Measurements from ENCODE around the gene ITIH5. TPM values are rescaled to one million over a fixed set of nuclear protein-coding genes. Genes with fewer than 3 reads are reported as not detected.

ITIH5 gene
- total and polyA plus RNA-seq, 2 of the 13 experiments (the other 11 are each of a cell fraction or from before 2014, with no cell fraction given), result 4.7 to 8.9 TPM

DNA sequence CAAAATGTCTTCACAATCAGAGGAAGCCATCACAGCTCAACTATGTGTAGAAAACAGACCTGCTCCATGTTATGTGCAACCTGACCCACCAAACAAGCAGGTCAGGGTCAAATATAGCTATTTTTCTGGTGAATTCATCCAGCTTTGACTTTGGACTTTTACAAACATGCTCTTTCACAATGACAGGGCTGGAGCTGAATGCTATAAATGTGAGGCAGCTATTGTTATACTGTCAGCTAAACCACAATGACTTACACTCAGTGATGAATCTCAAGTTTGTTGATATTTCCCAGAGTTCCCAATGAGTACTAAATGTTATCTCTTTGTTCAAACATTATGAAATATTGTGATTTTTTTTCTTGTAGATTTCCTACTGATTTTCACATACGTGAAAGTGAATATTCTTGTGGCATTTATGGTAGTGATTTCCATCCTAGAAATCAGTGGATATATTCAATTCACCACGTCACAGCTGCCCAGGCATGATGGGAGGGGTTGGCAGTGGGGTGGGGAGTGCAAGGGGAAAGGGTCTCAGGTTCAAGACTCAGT is 33.9 kb upstream of the ITIH5 start (continued):
- TF ChIP-seq, protein P1, sequence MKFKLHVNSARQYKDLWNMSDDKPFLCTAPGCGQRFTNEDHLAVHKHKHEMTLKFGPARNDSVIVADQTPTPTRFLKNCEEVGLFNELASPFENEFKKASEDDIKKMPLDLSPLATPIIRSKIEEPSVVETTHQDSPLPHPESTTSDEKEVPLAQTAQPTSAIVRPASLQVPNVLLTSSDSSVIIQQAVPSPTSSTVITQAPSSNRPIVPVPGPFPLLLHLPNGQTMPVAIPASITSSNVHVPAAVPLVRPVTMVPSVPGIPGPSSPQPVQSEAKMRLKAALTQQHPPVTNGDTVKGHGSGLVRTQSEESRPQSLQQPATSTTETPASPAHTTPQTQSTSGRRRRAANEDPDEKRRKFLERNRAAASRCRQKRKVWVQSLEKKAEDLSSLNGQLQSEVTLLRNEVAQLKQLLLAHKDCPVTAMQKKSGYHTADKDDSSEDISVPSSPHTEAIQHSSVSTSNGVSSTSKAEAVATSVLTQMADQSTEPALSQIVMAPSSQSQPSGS (CRISPR knock-in tag; IDR thresholded peaks at IDR 0.05), result peak; percentile 93
- TF ChIP-seq GATAD1 (CRISPR knock-in tag; IDR thresholded peaks at IDR 0.05) (no peak; the same call in 1 of the 2 replicates), MTF2 (CRISPR knock-in tag; IDR thresholded peaks at IDR 0.05; ENCODE audit: borderline replicate concordance) (no peak), ZNF496 (CRISPR knock-in tag; IDR thresholded peaks at IDR 0.05; ENCODE audit: insufficient replicate concordance) (no peak), SAP130 (CRISPR knock-in tag; IDR thresholded peaks at IDR 0.05; ENCODE audit: low read depth) (peak; percentile 92), CCDC6 (CRISPR knock-in tag; IDR thresholded peaks at IDR 0.05) (no peak), SRSF1 (optimal IDR thresholded peaks at IDR 0.05; ENCODE audit: low read depth, low read length) (no peak), ZFP37 (CRISPR knock-in tag; IDR thresholded peaks at IDR 0.05; ENCODE audit: borderline replicate concordance) (no peak), KDM6A (CRISPR knock-in tag; IDR thresholded peaks at IDR 0.05; ENCODE audit: low read depth) (peak; percentile 92), KDM5B (CRISPR knock-in tag; IDR thresholded peaks at IDR 0.05; ENCODE audit: borderline replicate concordance) (no peak), ATRX (CRISPR knock-in tag; IDR thresholded peaks at IDR 0.05; ENCODE audit: borderline replicate concordance) (no peak), ZNF570 (CRISPR knock-in tag; IDR thresholded peaks at IDR 0.05; ENCODE audit: borderline replicate concordance) (no peak), FOSL1 (CRISPR knock-in tag; IDR thresholded peaks at IDR 0.05; ENCODE audit: borderline replicate concordance) (peak; percentile 60; the same call in 1 of the 2 replicates), RAD51 (IDR thresholded peaks at IDR 0.05; ENCODE audit: borderline replicate concordance) (no peak), ZNF562 (CRISPR knock-in tag; IDR thresholded peaks at IDR 0.05; ENCODE audit: borderline replicate concordance) (no peak), ZNF331 (CRISPR knock-in tag; IDR thresholded peaks at IDR 0.05) (peak; percentile 69; the same call in 1 of the 2 replicates), ZNF382 (CRISPR knock-in tag; IDR thresholded peaks at IDR 0.05; ENCODE audit: borderline replicate concordance) (no peak), FLYWCH1 (CRISPR knock-in tag; IDR thresholded peaks at IDR 0.05) (no peak), POLR2AphosphoS2 (IDR thresholded peaks at IDR 0.05; ENCODE audit: low read depth, low read length) (no peak)
- TF ChIP-seq, protein P2, sequence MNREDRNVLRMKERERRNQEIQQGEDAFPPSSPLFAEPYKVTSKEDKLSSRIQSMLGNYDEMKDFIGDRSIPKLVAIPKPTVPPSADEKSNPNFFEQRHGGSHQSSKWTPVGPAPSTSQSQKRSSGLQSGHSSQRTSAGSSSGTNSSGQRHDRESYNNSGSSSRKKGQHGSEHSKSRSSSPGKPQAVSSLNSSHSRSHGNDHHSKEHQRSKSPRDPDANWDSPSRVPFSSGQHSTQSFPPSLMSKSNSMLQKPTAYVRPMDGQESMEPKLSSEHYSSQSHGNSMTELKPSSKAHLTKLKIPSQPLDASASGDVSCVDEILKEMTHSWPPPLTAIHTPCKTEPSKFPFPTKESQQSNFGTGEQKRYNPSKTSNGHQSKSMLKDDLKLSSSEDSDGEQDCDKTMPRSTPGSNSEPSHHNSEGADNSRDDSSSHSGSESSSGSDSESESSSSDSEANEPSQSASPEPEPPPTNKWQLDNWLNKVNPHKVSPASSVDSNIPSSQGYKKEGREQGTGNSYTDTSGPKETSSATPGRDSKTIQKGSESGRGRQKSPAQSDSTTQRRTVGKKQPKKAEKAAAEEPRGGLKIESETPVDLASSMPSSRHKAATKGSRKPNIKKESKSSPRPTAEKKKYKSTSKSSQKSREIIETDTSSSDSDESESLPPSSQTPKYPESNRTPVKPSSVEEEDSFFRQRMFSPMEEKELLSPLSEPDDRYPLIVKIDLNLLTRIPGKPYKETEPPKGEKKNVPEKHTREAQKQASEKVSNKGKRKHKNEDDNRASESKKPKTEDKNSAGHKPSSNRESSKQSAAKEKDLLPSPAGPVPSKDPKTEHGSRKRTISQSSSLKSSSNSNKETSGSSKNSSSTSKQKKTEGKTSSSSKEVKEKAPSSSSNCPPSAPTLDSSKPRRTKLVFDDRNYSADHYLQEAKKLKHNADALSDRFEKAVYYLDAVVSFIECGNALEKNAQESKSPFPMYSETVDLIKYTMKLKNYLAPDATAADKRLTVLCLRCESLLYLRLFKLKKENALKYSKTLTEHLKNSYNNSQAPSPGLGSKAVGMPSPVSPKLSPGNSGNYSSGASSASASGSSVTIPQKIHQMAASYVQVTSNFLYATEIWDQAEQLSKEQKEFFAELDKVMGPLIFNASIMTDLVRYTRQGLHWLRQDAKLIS (CRISPR knock-in tag; IDR thresholded peaks at IDR 0.05), result peak; percentile 66; the same call in 1 of the 2 replicates
- TF ChIP-seq, protein P3, sequence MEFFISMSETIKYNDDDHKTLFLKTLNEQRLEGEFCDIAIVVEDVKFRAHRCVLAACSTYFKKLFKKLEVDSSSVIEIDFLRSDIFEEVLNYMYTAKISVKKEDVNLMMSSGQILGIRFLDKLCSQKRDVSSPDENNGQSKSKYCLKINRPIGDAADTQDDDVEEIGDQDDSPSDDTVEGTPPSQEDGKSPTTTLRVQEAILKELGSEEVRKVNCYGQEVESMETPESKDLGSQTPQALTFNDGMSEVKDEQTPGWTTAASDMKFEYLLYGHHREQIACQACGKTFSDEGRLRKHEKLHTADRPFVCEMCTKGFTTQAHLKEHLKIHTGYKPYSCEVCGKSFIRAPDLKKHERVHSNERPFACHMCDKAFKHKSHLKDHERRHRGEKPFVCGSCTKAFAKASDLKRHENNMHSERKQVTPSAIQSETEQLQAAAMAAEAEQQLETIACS (CRISPR knock-in tag; IDR thresholded peaks at IDR 0.05), result no peak
- TF ChIP-seq, protein P4, sequence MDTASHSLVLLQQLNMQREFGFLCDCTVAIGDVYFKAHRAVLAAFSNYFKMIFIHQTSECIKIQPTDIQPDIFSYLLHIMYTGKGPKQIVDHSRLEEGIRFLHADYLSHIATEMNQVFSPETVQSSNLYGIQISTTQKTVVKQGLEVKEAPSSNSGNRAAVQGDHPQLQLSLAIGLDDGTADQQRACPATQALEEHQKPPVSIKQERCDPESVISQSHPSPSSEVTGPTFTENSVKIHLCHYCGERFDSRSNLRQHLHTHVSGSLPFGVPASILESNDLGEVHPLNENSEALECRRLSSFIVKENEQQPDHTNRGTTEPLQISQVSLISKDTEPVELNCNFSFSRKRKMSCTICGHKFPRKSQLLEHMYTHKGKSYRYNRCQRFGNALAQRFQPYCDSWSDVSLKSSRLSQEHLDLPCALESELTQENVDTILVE (CRISPR knock-in tag; IDR thresholded peaks at IDR 0.05), result 0 out of 2 replicates have a peak, but pooled peaks have one; percentile 17
